Ectodermal cell (in vitro differentiated cells): ENCODE data around the gene CRIM1.

Experiments
- H3K27ac ChIP-seq: 2 replicates; pipeline ENCODE4 v1.7.0; 2013; ENCODE audit warnings: mild to moderate bottlenecking, low read depth, low read length; ENCODE audit not compliant: insufficient read depth, poor library complexity, severe bottlenecking
- H3K27me3 ChIP-seq: 2 replicates; pipeline ENCODE4 v1.7.0; 2013; ENCODE audit warnings: mild to moderate bottlenecking, low read length; ENCODE audit not compliant: insufficient read depth, control insufficient read depth, poor library complexity, severe bottlenecking
- H3K36me3 ChIP-seq: one replicate; pipeline ENCODE4 v1.7.0; 2013; ENCODE audit warnings: low read length; ENCODE audit not compliant: control insufficient read depth, insufficient read depth
- H3K4me1 ChIP-seq: one replicate; pipeline ENCODE4 v1.7.0; 2013; ENCODE audit warnings: low read length; ENCODE audit not compliant: control insufficient read depth, insufficient read depth
- H3K4me3 ChIP-seq: 2 replicates; pipeline ENCODE4 v1.7.0; 2013; ENCODE audit warnings: low read depth, low read length, control low read depth; ENCODE audit not compliant: insufficient read depth
- H3K9me3 ChIP-seq: 2 replicates; pipeline ENCODE4 v1.7.0; 2013; ENCODE audit warnings: mild to moderate bottlenecking, low read length, moderate library complexity; ENCODE audit not compliant: control insufficient read depth
- WGBS, 2 experiments: methylation state at CpG; one replicate each; pipeline ENCODE4 v1.1.7; 2013; ENCODE audit warnings: missing lambda C conversion rate in 2 of 2; 5-methylcytosine and 5-hydroxymethylcytosine counted together

The CRIM1 gene

DNA sequence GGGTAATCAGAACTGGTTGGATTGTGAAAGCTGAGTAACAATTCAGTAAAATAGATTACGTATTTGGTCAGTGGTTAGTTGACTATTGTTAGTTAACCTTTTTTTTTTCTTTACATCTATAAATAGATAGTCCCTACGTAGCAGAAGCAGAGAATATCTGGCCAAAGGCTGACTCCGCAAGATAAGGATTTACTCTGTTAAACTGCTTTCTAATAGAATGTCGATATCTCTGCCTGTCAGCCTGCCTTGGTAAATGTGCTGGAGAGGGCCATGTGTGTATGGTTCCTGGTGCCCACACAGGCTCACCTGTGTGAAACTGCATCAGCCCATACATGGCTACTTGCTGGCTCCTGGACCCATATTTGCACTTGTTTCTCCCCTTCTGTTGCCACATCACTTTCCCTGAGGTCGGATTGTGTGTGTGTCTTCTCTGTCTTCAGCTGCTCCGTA lies 94.4 kb downstream of the CRIM1 start:
- no peaks in the 10 kb centered on the region for H3K4me1 ChIP-seq
- no peaks in the 10 kb centered on the region for H3K27me3 ChIP-seq
- H3K4me3 ChIP-seq, result no peak overlapping the region
- H3K9me3 ChIP-seq, result no peaks in the 10 kb centered on the region
- no peaks in the 10 kb centered on the region for H3K36me3 ChIP-seq
- 95 to 96% methylated on average over 6 of the region's 6 CpGs for WGBS, 2 experiments
- H3K27ac ChIP-seq, result no peak overlapping the region

DNA sequence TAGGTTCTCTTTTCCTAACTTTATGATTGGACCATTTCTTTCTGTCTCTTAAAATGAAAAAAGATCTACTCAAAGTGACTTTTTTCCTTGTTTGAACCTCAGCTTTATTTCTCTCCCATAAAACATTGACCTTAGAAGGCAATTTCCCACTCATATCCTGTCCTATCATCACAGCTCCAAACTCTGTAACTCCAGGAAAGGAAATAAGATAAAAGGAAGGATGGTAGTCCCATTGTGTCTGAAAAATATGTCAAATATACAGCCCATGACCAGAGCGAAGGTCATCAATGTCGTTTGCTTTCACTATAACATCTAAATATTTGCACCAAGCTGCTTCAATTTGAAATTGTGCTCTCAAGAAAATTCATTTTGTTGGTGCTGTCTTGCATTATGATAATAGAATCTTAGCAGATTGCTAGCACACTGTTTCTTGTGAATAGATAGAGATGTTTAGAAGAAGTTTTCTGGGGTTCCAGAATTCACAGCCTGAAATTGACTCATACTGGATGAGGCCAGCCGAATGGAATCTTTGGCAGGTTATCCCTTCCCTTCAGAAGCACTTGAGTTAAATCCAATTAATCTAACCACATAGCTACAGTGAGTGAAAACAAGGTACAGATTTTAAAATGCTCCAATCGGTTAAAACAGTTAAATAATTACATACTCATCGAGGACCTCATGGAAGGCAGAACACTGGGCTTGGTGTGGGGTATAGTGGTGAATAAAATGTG lies 95.1 kb downstream of the CRIM1 start:
- Histone ChIP-seq H3K27ac (no peak overlapping the region), H3K4me1 (no peaks in the 10 kb centered on the region)

GRCh38 chr2:36451512-36451911 lies 95.9 kb downstream of the CRIM1 start:
- Histone ChIP-seq H3K9me3 (no peaks in the 10 kb centered on the region), H3K36me3 (no peaks in the 10 kb centered on the region), H3K4me3 (no peak overlapping the region), H3K27me3 (no peaks in the 10 kb centered on the region), H3K4me1 (peaks cover 8% of the 10 kb centered on the region), H3K27ac (no peak overlapping the region)
- 91 to 96% methylated on average over 4 to 5 of the region's 5 CpGs for WGBS, 2 experiments

More for the DNA sequence above, 95.1 kb downstream of the CRIM1 start:
- Histone ChIP-seq H3K36me3 (no peaks in the 10 kb centered on the region), H3K9me3 (no peaks in the 10 kb centered on the region), H3K4me3 (no peak overlapping the region), H3K27me3 (no peaks in the 10 kb centered on the region)
- WGBS, 2 experiments, result 94 to 98% methylated on average over 5 of the region's 5 CpGs

DNA sequence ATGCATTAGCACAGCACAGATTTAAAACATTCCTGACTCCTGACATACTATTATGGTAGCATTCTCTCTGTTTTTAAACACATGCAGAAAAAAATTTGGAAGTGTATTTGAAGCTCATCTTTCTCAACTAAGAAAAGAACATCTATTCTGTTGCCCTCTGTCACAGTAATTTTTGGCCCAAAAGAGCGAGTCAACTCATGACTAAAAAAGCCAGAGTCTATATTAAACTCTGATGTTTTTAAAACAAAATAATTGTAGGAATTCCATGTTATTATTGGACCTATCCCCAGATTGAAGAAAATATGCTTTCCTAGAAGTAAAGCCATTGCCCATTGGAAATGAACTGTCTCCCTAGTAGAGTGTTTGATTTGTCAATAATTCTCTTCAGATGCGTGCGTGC lies 96.7 kb downstream of the CRIM1 start:
- Histone ChIP-seq H3K4me3 (no peak overlapping the region), H3K27ac (no peak overlapping the region), H3K27me3 (no peaks in the 10 kb centered on the region), H3K4me1 (peaks cover 8% of the 10 kb centered on the region), H3K9me3 (no peaks in the 10 kb centered on the region), H3K36me3 (no peaks in the 10 kb centered on the region)
- WGBS, 2 experiments, result 69 to 82% methylated on average over 2 to 3 of the region's 3 CpGs

DNA sequence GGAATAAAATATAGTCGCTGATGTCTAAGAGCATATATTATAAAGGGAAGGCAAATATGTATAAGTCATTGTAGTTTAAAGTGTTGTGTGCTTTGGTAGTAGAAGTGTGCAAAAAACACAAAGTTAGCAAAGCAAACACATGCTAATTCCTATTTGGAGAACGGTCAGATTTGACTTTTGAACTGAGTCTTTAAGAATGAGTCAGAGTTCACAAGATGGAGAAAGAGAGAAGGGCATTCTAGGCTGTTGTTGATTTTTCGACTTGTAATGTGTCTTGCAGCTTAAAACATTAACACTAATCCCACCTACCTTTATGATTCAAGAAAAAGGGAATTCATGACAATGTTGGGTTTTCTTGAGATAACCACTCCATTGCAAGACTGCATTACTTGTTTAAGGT lies 98.1 kb downstream of the CRIM1 start:
- 84 to 88% methylated on average over 2 of the region's 3 CpGs for whole genome bisulfite sequencing, 2 experiments
- no peak overlapping the region for H3K27ac ChIP-seq
- H3K27me3 ChIP-seq, result no peaks in the 10 kb centered on the region
- H3K4me1 ChIP-seq, result peaks cover 8% of the 10 kb centered on the region
- H3K9me3 ChIP-seq, result no peaks in the 10 kb centered on the region
- H3K4me3 ChIP-seq, result no peak overlapping the region
- no peaks in the 10 kb centered on the region for H3K36me3 ChIP-seq

- Histone ChIP-seq H3K27me3 (no peaks in the 10 kb centered on the region), H3K36me3 (no peaks in the 10 kb centered on the region), H3K4me3 (no peak overlapping the region), H3K4me1 (peaks cover 12% of the 10 kb centered on the region), H3K9me3 (no peaks in the 10 kb centered on the region), H3K27ac (no peak overlapping the region)
- whole genome bisulfite sequencing, 2 experiments, result 93 to 95% methylated on average over 4 of the region's 4 CpGs
These were observed 99.4 kb downstream of the CRIM1 start for GRCh38 chr2:36455011-36455410.

GRCh38 chr2:36455788-36456187 lies 100.2 kb downstream of the CRIM1 start:
- Histone ChIP-seq H3K27me3 (no peaks in the 10 kb centered on the region), H3K4me3 (no peak overlapping the region), H3K9me3 (no peaks in the 10 kb centered on the region), H3K27ac (no peak overlapping the region), H3K4me1 (peaks cover 13% of the 10 kb centered on the region), H3K36me3 (no peaks in the 10 kb centered on the region)
- WGBS, 2 experiments, result 79 to 81% methylated on average over 4 of the region's 4 CpGs

- Histone ChIP-seq H3K9me3 (no peaks in the 10 kb centered on the region), H3K27ac (no peak overlapping the region), H3K4me1 (peaks cover 20% of the 10 kb centered on the region), H3K36me3 (no peaks in the 10 kb centered on the region), H3K27me3 (no peaks in the 10 kb centered on the region), H3K4me3 (no peak overlapping the region)
- 81 to 84% methylated on average over 13 to 15 of the region's 17 CpGs for WGBS, 2 experiments
These were observed 100.9 kb downstream of the CRIM1 start for GRCh38 chr2:36456227-36457175.

GRCh38 chr2:36458106-36458505 lies 102.5 kb downstream of the CRIM1 start:
- Histone ChIP-seq H3K9me3 (no peaks in the 10 kb centered on the region), H3K4me1 (peaks cover 20% of the 10 kb centered on the region), H3K27me3 (no peaks in the 10 kb centered on the region), H3K36me3 (no peaks in the 10 kb centered on the region), H3K4me3 (no peak overlapping the region), H3K27ac (no peak overlapping the region)
- WGBS, 2 experiments, result 83 to 91% methylated on average over 5 of the region's 5 CpGs

- H3K4me3 ChIP-seq, result no peak overlapping the region
- WGBS, 2 experiments, result 50 to 54% methylated on average over 2 of the region's 2 CpGs
- H3K4me1 ChIP-seq, result peaks cover 20% of the 10 kb centered on the region
- no peaks in the 10 kb centered on the region for H3K9me3 ChIP-seq
- no peaks in the 10 kb centered on the region for H3K36me3 ChIP-seq
- H3K27ac ChIP-seq, result no peak overlapping the region
- H3K27me3 ChIP-seq, result no peaks in the 10 kb centered on the region
These were observed 104.2 kb downstream of the CRIM1 start for GRCh38 chr2:36459725-36460137.
